SH-SY5Y (cell line): ENCODE measurements around the gene SLC23A2.

Experiments used
- GATA2 ChIP-seq: IDR thresholded peaks from 2 replicates; pipeline ENCODE4 v1.6.1; 2011; ENCODE audit warnings: mild to moderate bottlenecking, low read depth, low read length
- GATA3 ChIP-seq: IDR thresholded peaks from 2 replicates; pipeline ENCODE4 v1.6.1; 2011; ENCODE audit warnings: low read depth, mild to moderate bottlenecking, low read length, moderate library complexity

DNA sequence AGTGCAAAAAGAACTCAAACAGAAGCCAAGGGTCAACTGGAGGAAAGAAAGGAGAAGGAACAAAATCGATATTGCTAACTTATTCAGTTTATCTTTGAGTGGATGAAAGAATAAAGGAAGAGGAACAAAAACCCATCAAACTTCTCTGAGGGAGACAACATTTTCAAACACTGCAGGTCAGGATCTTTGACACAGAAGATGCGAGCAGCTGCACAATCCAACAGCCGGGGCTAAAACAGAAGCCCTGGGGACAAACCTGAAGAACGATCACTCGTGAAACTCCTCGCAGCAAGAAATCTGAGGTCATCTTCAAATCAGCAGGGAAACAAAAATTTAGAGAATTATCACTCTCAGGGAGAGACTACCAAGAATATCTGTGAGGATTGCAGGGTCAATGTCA lies 14.2 kb downstream of the SLC23A2 start:
- TF ChIP-seq GATA2 (no peak), GATA3 (no peak)
